Sigmoid colon (tissue), 7 donors: ENCODE data around the gene NHEJ1. TPM values are rescaled to one million over a fixed set of nuclear protein-coding genes. Genes with fewer than 3 reads are reported as not detected.

Experiments
- DNase-seq: peaks from one replicate; pipeline ENCODE4 v3.0.0-alpha.2; 2019
- H3K27ac ChIP-seq, 4 donors: fragments of 200-600 bp; sonication (generic); one replicate each; pipeline ENCODE4 v1.5.1; 2016 to 2019; ENCODE audit warnings: mild to moderate bottlenecking in 1 of 4
- H3K27me3 ChIP-seq, 3 donors: fragments of 200-600 bp; sonication (generic); one replicate each; pipeline ENCODE4 v1.5.1; 2019; ENCODE audit warnings: mild to moderate bottlenecking in 1 of 3
- H3K36me3 ChIP-seq, 4 donors: fragments of 200-600 bp; sonication (generic); one replicate each; pipeline ENCODE4 v1.5.1; 2016 to 2019
- H3K4me1 ChIP-seq, 4 donors: fragments of 200-600 bp; sonication (generic); one replicate each; pipeline ENCODE4 v1.5.1; 2017 to 2019
- H3K4me3 ChIP-seq, 4 donors: fragments of 200-600 bp; sonication (generic); one replicate each; pipeline ENCODE4 v1.5.1; 2017 to 2019; ENCODE audit warnings: mild to moderate bottlenecking in 2 of 4, moderate library complexity in 1 of 4
- H3K9me3 ChIP-seq, 4 donors: fragments of 200-600 bp in 3 of 4; sonication (generic) in 3 of 4; one replicate each; pipeline versions ENCODE4 v1.5.1 to v1.6.1; 2013 to 2019
- EP300 ChIP-seq, 4 donors: sonication (generic); formaldehyde crosslinking; IDR thresholded peaks; one replicate each; pipeline ENCODE4 v1.6.1; 2017; ENCODE audit warnings: antibody characterized with exemption in 4 of 4
- POLR2A ChIP-seq, 2 donors: fragments of 450-650 bp; IDR thresholded peaks; one replicate each; pipeline ENCODE4 v1.6.1; 2016; ENCODE audit warnings: antibody characterized with exemption in 2 of 2, mild to moderate bottlenecking in 2 of 2, moderate library complexity in 2 of 2
- POLR2AphosphoS5 ChIP-seq, 4 donors: sonication (generic); formaldehyde crosslinking; IDR thresholded peaks; one replicate each; pipeline ENCODE4 v1.6.1; 2017; ENCODE audit warnings: antibody characterized with exemption in 4 of 4
- WGBS, 2 donors: extraction: QIAGEN DNeasy Blood & Tissue Kit; methylation state at CpG; one replicate each; pipeline ENCODE4 v1.1.7; 2013; 5-methylcytosine and 5-hydroxymethylcytosine counted together
- intact Hi-C: fragments of 100-400 bp; cut with DNase I; formaldehyde crosslinking; loops from one replicate; pipeline ENCODE4 v1.15.1; 2023
- polyA plus RNA-seq, 3 donors: library from polyadenylated mRNA; stranded (reverse); fragments of 200-250 nt; gene quantifications; one replicate each; pipeline ENCODE4 v1.2.3, GENCODE V29; 2013
- total RNA-seq, 4 donors: library from RNA; depleted of rRNA; stranded (reverse); fragments of >200 nt; gene quantifications; one replicate each; pipeline ENCODE4 v1.1.0, GENCODE V29; 2016
- TF ChIP-seq, protein P1 (sequence below), 4 experiments: fragments of 450-650 bp in 3 of 4; fragments of 200-600 bp in 1 of 4; IDR thresholded peaks; one replicate each; pipeline ENCODE4 v1.5.1; 2016 to 2019; ENCODE audit warnings: antibody characterized with exemption in 4 of 4, mild to moderate bottlenecking in 3 of 4, moderate library complexity in 2 of 4
- donor health status: healthy with polysubstance abuse.
- donor health status: Bipolar disorder and iron deficiency.
- donor health status: healthy.

NHEJ1 gene
- total and polyA plus RNA-seq, 7 donors, result 15.1 to 60.1 (median 22.5) TPM

DNA sequence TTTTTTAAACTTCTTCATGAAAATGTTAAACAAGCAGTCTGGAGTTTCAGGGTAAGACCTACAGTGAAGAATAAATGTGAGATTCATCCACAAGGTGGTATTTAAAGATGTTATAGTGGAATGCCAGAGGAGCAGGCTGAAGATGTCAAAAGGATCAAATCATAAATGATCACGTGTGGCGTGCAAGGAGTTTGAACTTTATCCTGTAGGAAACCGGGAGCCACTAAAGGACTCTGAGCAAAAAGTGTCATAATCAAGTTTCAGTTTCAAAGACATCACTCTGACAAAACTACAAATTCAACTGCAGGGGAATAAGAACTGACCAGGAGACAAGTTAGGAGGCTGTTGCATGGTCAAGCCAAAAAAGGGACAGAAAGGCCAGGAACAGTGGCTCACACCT lies 19.9 kb downstream of the NHEJ1 start:
- peaks cover 7 to 57% (median 26%) of the 10 kb centered on the region in 4 donors for H3K36me3 ChIP-seq
- H3K4me1 ChIP-seq, result no peaks in the 10 kb centered on the region
- 38 to 85% methylated on average over 3 of the region's 3 CpGs for WGBS, 2 donors
- H3K4me3 ChIP-seq, result no peak overlapping the region
- H3K27me3 ChIP-seq, result no peaks in the 10 kb centered on the region
- no peak for DNase-seq
- TF ChIP-seq, protein P1, sequence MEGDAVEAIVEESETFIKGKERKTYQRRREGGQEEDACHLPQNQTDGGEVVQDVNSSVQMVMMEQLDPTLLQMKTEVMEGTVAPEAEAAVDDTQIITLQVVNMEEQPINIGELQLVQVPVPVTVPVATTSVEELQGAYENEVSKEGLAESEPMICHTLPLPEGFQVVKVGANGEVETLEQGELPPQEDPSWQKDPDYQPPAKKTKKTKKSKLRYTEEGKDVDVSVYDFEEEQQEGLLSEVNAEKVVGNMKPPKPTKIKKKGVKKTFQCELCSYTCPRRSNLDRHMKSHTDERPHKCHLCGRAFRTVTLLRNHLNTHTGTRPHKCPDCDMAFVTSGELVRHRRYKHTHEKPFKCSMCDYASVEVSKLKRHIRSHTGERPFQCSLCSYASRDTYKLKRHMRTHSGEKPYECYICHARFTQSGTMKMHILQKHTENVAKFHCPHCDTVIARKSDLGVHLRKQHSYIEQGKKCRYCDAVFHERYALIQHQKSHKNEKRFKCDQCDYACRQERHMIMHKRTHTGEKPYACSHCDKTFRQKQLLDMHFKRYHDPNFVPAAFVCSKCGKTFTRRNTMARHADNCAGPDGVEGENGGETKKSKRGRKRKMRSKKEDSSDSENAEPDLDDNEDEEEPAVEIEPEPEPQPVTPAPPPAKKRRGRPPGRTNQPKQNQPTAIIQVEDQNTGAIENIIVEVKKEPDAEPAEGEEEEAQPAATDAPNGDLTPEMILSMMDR (IDR thresholded peaks at IDR 0.05), result no peak
- no peak for TF ChIP-seq POLR2AphosphoS5 (IDR thresholded peaks at IDR 0.05)
- TF ChIP-seq POLR2A (IDR thresholded peaks at IDR 0.05), result no peak
- TF ChIP-seq EP300 (IDR thresholded peaks at IDR 0.05), result no peak
- intact Hi-C loops, result no loop called here
- H3K9me3 ChIP-seq, result no peaks in the 10 kb centered on the region
- no peak overlapping the region for H3K27ac ChIP-seq

DNA sequence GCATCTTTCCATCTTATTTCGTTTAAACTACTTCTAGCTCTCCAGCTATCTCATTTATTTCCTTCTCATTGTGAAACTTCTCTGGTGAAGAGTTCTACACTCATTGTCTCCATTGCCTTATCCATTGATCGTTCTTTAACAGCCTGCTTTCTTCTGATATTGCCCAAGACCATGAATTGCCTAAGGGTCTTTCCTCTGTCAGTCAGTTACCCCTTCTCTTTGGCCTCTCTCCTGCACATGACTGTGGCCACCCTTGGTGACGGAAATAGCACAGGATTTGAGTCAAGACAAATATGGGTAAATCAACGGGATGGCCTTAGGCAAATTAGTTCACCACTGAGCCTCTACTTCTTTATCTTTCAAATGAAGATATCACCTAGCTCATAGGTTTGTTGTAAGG lies 26.6 kb downstream of the NHEJ1 start:
- no peaks in the 10 kb centered on the region for H3K27me3 ChIP-seq
- intact Hi-C loops, result no loop called here
- no peaks in the 10 kb centered on the region for H3K9me3 ChIP-seq
- no peak overlapping the region for H3K27ac ChIP-seq
- TF ChIP-seq, protein P1 (IDR thresholded peaks at IDR 0.05), result no peak
- TF ChIP-seq POLR2AphosphoS5 (IDR thresholded peaks at IDR 0.05) (no peak), POLR2A (IDR thresholded peaks at IDR 0.05) (no peak), EP300 (IDR thresholded peaks at IDR 0.05) (no peak)
- no peak for DNase-seq
- no peak overlapping the region for H3K4me3 ChIP-seq
- H3K36me3 ChIP-seq, result no peaks in the 10 kb centered on the region
- 93 to 94% methylated on average over 4 of the region's 4 CpGs for WGBS, 2 donors
- H3K4me1 ChIP-seq, result no peaks in the 10 kb centered on the region

DNA sequence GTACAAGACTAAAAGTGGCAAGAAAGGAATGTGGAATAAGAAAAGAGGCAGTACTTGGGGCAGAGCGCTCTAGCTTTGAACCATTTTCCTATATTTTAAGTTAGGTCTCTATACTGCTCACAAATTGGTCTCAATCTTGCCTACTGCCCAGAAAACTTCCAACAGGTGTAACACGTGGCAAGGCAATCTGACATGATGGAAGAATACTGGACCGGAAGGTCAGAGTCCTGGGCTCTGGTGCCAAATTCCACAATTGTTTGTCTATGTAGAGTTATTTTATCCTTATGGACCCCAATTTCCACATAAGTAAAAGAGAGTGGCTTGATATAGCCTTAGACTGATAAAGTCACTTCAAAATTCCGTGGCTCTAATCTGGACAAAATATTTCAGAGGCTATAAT lies 28.9 kb downstream of the NHEJ1 start:
- H3K4me1 ChIP-seq, result no peaks in the 10 kb centered on the region
- H3K36me3 ChIP-seq, result no peaks in the 10 kb centered on the region
- no peaks in the 10 kb centered on the region for H3K27me3 ChIP-seq
- intact Hi-C loops, result no loop called here
- H3K27ac ChIP-seq, result no peak overlapping the region
- no peak for TF ChIP-seq EP300 (IDR thresholded peaks at IDR 0.05)
- TF ChIP-seq POLR2AphosphoS5 (IDR thresholded peaks at IDR 0.05), result no peak
- no peak for TF ChIP-seq POLR2A (IDR thresholded peaks at IDR 0.05)
- TF ChIP-seq, protein P1 (IDR thresholded peaks at IDR 0.05), result no peak
- WGBS, 2 donors, result 78 to 89% methylated on average over 4 of the region's 4 CpGs
- no peaks in the 10 kb centered on the region for H3K9me3 ChIP-seq
- H3K4me3 ChIP-seq, result no peak overlapping the region
- DNase-seq, result no peak

DNA sequence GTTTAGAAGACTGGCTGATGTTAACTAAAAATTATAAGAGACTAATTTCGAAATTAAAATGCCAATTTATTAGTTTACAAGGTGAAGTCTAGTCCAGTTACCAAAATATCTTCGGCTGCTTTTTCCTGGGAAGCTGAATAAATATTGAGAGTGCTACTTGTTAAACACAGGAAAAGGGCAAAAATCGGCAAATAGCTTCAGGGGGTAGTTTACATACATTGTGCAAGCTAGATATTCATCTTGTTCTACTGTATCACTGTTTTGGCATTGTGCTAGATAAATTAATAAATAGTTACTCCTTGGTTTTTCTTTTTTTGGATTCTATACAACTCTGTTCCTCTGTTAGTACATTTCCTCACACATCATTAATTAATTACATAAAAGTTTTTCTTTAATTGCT lies 29.3 kb downstream of the NHEJ1 start:
- WGBS, 2 donors, result 91% methylated on average over 3 of the region's 3 CpGs
- Histone ChIP-seq H3K4me3 (no peak overlapping the region), H3K27ac (no peak overlapping the region)

DNA sequence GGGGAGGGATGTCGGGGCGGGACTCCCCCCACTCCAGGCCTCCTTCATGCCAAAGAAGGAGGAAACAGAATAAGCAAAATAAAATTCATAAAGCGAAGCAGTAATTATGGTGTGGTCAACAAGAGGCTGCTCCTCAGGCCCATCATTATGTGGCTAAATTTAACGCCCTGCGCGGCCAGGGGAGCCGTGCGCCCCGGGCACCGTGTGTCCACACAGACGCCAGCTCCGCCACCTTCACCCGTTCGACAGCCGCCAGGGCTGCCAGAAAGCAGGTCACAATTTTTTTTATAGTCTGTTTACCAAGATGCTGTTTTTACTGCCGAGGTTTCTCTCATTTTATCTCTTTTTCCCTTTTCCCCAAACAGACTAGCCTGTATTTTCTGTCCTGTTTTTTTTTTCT lies 31.0 kb downstream of the NHEJ1 start:
- DNase-seq, result no peak
- no peaks in the 10 kb centered on the region for H3K9me3 ChIP-seq
- no peak overlapping the region for H3K27ac ChIP-seq
- H3K4me1 ChIP-seq, result no peaks in the 10 kb centered on the region
- H3K36me3 ChIP-seq, result no peaks in the 10 kb centered on the region
- H3K27me3 ChIP-seq, result no peaks in the 10 kb centered on the region
- no peak overlapping the region for H3K4me3 ChIP-seq
- intact Hi-C loops, result no loop called here
- TF ChIP-seq POLR2A (IDR thresholded peaks at IDR 0.05), result no peak
- 93 to 96% methylated on average over 16 of the region's 16 CpGs for WGBS, 2 donors

More for the DNA sequence above, 29.3 kb downstream of the NHEJ1 start:
- H3K9me3 ChIP-seq, result no peaks in the 10 kb centered on the region
- TF ChIP-seq, protein P1 (IDR thresholded peaks at IDR 0.05), result no peak
- no peak for TF ChIP-seq POLR2A (IDR thresholded peaks at IDR 0.05)
- no peak for TF ChIP-seq POLR2AphosphoS5 (IDR thresholded peaks at IDR 0.05)
- DNase-seq, result no peak
- H3K4me1 ChIP-seq, result no peaks in the 10 kb centered on the region
- intact Hi-C loops, result no loop called here
- no peaks in the 10 kb centered on the region for H3K27me3 ChIP-seq
- no peaks in the 10 kb centered on the region for H3K36me3 ChIP-seq
